ENCODE measurements around the gene RCSD1.
"Not testable (repeated sequence)": the region's sequence is repeated elsewhere in the genome, so short reads cannot be mapped to it uniquely, and the experiment has no call there.

Gene RCSD1, protein sequence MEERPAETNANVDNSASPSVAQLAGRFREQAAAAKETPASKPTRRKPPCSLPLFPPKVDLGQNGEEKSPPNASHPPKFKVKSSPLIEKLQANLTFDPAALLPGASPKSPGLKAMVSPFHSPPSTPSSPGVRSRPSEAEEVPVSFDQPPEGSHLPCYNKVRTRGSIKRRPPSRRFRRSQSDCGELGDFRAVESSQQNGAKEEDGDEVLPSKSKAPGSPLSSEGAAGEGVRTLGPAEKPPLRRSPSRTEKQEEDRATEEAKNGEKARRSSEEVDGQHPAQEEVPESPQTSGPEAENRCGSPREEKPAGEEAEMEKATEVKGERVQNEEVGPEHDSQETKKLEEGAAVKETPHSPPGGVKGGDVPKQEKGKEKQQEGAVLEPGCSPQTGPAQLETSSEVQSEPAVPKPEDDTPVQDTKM

DNA sequence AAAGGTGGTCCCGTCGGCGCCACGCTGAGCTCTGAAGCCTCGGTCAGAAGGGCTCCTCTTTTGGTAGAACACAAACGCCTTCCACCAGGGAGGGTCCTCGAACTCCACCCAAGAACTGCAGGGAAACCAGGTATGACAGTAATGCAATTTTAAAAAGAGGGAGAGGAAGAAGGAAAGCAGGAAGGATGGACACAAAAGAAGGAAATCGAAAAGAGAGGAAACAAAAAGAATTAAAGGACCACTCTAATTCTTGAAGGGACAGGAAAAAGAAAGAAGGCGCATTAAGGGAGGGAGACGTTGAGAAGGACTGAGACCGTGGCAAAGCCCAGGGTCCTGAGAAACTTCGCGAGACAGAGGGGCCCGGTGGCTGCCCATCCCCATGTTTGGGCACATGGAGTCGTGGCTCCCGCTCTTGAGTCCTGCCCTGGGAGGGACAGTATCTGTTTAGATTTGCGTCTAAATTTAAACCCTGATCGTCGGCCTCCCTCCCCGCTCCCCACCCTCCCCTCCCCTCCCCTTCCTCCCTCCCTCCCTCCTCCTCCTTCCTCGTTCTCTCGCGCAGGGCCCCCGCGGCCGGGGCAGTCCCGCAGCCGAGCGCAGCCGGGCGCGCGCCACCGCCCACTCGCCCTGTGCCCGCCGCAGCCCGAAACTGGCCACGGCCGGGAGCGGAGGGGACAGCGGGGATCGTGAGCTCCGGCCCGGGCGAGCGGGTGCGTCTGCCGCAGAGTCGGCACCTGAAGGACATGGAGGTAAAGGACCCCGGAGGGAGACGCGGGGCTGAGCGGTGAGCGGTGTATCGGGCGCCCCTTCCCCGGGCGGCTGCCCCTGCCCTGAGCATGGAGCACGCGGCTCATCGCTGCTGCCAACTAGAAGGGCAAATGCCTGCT lies at the start of gene RCSD1:
Gene RCSD1, plus strand, starts transcription at position 552 of the 887 bp plus-strand sequence. Its CDS starts 192 bp downstream, at position 744.
- DNase-seq = peak; percentile 83

DNA sequence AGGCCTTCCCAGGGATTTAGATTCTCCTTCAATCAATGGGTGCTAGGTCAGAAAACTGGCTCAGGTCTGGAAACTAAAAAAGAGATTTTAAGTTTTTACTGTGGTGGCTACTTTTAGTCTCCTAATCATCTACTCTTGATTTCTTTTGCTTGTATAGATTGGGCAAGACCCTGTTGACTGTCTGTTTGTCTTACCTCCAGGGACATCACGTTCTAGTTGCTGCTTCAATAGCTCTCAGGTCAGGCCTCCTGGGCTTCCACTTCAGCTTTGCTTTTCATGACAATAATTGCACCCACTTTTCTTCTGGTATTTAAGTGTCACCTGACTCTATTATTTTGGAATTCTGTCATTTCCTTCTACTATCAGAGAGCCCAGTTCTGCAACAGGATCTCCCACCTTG lies 48.0 kb upstream of the RCSD1 start:
- no peak for DNase-seq

DNA sequence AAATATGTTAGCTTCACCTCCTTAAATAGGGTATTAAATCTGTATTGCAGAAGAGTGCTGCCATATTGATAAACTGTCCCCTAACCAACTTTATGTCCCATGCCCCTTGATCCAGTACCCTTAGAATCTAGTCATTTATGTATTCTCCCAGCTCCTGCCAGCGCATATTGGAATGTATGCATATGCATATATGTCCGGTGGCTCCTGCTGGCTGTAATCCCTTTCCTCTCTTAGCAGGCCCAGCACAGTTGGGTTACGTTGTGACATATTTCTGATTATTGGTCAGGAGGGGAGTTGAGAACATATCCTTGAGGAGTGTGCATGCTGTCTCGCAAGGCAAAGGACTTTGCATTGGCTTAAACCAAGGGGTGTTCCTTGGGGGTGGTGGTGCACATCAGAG lies 47.3 kb upstream of the RCSD1 start:
- DNase-seq = no peak

DNA sequence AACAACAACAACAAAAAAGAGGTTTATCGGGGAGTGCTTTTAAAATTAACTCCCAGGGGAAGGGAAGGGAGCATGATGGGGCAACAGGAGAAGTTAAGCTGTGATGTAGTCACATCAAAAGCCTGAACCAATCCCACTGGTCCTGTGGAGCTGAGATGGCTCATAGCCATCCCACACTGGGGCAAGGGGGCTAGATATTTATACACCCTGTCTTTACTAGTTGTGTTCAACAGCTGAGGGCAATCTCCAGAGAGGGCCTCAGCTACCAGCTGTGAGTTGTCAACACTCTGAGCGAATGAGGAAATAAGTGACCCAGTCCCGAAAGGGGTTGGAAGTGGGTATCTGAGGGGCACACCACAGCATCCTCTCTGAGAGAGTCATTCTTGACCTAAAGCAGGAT lies 45.5 kb upstream of the RCSD1 start:
- no peak for DNase-seq

DNA sequence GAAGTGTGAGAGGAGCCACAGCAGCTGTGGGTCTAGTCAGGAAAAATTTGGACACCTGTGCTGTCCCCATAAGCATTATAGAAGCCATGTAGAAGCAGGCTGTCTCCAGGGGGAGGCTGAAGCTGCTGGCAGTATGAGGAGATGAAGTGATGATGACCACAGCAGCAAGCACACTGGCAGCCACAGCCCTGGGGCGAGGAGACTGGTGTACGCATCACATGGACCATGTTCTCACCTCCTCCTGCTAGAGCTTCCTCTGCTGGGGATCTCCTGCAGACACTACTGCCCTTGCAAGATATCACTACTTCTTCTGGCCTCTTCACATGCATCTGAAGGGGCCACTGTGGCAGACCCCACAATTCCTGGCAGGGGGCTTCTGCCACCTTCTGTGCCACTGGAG lies 42.7 kb upstream of the RCSD1 start:
- DNase-seq = no peak

DNA sequence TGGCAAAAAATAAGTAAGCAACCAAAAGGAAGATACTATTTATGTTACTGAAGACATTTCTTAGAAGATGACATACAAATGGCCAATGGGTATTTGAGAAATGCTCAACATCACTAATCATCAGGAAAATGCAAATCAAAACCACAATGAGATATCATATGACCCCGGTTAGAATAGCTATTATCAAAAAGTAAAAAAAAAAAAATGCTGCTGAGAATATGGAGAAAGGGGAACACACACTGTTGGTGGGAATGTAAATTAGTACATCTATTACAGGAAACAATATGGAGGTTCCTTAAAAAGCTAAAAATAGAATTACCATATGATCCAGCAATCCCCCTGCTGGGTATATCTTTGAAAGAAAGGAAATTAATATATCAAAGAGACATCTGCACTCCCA lies 42.2 kb upstream of the RCSD1 start:
- no peak for DNase-seq

DNA sequence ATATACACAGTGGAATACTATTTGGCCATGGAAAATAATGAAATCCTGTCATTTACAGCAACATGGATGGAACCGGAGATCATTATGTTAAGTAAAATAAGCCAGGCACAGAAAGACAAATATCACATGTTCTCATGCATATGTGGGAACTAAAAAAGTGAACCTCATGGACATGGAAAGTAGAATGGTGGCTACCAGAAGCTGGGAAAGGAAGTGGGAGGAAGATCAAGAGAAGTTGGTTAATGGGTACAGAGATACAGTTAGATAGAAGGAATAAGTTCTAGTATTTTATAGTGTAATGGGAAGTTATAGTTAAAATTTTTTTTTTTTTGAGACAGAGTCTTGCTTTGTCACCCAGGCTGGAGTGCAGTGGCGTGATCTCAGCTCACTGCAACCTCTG lies 41.7 kb upstream of the RCSD1 start:
- DNase-seq = no peak

DNA sequence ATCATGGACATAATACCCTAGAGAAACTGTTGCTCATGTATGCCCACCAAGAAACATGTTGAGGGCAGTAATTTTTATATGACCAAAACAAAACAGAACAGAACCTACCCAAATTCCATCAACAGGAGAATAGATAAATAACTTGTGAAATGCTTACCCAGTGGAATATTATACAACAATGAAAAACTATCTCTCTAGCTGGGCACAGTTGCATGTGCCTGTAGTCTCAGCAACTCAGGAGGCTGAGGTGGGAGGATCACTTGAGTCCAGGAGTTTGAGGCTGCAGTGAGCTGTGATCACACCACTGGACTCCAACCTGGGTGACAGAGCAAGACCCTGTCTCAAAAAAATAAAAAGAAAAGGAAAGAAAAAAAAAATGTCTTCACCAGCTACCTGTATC lies 37.6 kb upstream of the RCSD1 start:
- DNase-seq = no peak

DNA sequence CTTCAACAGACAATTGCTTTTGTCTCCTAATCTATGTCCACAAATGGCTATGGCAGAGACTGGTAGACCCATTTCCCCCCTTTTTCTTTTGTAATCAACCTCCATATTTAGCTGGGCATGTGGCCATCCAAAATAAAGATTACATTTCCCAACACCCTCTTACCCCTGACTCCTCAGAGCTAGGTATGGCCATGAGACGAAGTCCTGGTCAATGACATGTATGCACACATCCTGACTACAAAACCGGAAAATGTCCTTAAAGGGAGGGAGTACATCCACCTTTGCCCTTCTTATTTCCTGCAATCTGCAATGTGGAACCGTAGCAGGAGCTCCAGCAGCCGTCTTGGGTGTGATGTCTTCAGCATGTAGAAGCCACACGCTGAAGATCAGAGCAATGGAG lies 36.2 kb upstream of the RCSD1 start:
- DNase-seq = no peak

DNA sequence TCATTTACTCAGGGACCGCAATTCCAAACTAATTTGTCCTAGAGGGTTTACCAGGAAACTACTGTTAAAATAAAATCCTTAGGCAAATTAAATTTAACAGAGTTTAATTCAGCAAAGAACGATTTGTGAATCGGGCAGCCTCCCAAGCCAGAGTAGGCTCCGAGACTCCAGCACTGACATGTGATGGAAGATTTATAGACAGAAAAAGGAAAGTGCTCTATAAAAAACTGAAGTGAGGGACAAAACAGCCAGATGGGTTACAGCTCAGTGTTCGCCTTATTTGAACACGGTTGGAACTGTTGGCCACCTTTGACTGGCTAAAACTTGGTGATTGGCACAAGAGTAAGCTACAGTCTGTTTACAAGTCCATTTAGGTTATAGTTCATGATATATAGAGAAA lies 35.2 kb upstream of the RCSD1 start:
- no peak for DNase-seq

DNA sequence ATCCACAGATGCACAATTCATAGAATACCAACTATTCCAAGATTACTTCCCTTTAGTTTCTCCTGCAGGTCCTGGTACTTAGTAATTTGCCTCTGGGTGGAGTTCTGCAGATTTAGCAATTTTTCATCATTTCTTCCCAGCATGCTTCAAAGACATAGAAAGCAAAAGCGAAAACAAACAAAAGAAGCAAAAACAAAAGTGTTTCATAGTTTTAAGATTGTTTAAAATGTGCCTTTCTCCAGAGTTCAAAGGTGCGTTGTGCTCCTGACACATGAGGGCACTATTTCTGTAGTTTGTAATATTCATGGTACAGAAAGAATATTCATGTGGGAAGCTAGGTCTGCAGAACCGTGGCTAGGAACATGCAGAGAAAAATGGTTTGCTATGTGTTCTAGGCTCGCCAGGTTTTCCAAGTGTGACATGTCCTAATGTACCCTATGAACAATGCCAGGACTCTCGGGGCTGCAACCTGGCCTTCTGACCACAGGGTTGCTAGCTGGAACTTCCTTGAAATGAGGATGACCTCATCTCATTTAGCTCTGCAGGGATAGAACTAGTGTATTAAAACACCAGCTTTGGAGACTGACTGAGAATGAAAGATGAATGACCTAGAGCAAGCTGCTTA lies 30.0 kb upstream of the RCSD1 start:
- DNase-seq = peak; percentile 79

DNA sequence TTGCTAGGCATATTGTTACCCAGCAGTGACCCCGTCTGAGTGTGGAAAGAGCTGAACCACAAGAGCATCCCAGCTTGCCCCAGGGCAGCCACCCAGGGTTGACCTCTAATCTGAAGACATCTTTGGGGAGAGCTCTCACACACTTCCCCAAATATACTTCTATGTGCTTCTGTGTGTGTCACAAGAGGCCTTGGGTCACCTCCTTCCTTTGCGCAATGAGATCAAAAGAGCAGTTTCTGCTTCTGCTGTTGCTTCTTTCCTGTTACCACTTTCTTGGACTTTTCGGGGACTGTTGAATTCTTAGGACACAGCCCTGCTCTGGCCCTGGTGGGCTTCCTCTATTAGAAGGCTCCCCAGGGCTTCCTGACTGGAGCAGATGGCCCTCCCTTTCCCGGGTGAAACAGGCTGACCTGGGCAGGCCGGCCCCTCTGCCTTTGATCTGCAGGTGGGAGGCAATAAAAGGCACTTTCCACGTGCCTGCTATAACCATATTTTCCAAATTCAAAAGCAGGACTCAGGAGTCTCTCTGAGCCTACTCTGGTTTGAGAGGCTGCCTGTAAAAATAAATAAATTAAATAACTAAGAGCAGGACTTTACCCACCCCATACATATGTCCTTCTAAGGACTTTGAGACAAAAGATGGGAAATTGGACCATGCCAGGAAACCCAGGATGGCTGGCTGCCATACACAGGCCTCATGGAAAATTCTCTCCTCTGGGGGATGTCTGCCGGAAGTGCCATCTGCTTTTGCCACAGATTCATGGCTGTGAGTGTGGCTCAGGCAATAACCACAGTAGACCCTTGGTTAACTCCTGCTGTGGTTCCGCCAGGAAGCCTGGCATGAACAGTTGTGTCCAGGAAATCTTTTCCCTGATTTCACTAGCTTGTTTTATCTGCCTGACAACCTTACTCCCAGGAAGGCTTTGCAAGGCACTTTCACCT lies 28.3 kb upstream of the RCSD1 start:
- DNase-seq = peak; percentile 90

DNA sequence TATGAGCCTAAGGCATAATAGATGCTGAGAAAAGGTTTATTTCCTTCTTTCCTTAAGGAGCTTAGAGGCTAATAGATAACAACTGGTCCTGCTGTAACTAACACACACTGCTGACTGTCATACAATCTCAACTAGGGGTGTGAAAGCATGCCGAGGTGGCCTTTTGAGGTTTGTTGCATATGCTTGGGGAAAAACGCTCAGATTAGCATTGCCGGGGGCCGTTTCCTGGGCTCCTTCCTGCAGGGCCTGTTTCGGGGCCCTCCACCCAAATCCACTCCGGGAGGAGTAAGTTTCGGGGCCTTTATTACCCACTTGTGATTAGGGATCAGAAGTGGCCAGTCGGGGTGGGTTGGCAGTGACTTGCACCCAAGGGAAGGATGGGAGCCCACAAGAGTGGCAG lies 27.2 kb upstream of the RCSD1 start:
- DNase-seq = no peak

DNA sequence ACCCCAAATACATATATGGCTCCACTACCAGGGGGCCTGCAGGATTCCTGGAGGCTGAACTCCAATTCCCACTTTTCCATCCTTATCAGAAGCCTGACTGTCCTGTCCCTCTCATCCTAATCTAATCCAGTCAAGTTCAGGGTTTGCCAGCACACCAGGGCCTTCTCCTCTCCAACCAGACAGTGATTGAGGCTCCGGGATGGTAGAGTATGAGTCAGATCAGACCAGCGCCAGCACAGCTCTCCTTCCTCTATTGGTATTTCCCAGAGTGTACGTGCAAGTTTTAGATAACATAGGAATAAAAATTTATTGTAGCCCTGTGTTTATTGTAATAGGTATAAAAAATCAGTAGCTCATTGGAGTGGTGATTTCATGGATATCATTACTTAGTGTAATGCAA lies 24.5 kb upstream of the RCSD1 start:
- DNase-seq = no peak

DNA sequence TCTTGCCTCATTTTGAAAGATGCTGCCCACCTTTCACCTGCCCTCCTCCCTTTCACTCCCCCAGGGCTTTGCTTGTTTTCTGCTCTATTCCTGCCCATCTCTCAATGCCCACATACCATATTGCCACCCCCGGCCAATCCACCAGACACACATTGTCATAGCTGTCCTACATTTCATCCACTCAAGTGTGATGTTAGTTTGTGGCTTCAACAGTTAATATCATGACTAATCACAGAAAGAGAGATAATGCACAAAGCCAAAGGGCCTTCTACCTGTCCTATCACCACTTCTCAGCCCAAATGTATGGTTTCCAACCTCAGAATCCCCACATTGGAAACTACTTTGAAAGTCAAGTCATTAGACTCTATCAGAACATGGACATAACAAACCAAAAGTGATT lies 18.0 kb upstream of the RCSD1 start:
- no peak for DNase-seq

DNA sequence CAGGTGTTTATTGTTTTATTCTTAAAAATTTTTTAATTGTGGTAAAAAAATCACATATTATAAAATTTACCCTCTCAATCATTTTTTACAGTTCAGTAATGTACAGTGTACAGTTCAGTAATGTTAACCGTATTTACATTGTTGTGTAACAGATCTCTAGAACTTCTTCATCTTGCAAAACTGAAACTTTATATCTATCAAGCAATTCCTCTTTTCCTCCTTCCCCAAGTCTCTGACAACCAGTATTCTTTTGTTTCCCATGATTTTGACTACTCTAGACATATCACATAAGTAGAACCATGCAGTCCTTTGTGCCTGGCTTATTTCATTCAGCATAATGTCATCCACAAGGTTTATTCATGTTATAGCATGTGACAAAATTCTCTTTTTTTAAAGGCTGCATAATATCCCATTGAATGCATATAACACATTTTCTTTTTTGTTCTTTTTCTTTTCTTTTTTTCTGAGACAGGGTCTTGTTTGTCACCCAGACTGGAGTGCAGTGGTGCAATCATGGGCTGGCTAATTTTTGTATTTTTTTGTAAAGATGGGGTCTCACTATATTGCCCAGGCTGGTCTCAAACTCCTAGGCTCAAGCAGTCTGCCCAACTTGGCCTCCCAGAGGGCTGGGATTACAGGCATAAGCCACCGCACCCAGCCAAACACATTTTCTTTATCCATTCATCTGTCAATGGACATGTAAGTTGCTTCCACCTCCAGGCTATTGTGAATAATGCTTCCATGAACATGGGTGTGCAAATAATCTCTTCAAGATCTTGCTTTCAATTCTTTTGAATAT lies 17.2 kb upstream of the RCSD1 start:
- no peak for DNase-seq

DNA sequence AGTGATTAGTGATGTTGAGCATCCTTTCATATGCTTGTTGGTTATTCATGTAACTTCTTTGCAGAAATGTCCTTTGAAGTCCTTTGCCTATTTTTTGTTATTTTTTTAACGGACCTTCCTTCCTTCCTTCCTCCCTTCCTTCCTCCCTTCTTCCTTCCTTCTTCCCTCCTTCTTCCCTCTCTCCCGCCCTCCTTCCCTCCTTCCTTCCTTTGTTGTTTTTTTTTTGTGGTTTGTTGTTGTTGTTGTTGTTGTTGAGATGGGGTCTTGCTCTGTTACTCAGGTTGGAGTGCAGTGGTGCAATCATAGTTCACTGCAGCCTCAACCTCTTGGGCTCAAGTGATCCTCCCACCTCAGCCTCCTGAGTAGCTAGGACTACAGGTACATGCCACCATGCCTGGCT lies 16.0 kb upstream of the RCSD1 start:
- not testable (repeated sequence) for DNase-seq

DNA sequence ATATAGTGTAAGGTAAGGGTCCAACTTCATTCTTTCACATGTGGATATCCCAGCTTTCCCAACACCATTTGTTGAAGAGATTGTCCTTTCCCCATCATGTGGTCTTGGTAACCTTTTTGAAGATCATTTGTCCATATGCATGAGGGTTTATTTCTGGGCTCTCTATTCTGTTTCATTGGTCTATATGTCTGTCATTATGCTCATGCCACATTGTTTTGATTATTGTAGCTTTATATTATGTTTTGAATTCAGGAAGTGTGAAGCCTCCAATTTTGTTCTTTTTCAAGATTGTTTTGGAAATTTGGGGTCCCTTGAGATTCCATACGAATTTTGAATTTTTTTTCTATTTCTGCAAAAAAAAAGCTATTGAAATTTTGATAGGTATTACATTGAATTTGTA lies 15.2 kb upstream of the RCSD1 start:
- DNase-seq = no peak

DNA sequence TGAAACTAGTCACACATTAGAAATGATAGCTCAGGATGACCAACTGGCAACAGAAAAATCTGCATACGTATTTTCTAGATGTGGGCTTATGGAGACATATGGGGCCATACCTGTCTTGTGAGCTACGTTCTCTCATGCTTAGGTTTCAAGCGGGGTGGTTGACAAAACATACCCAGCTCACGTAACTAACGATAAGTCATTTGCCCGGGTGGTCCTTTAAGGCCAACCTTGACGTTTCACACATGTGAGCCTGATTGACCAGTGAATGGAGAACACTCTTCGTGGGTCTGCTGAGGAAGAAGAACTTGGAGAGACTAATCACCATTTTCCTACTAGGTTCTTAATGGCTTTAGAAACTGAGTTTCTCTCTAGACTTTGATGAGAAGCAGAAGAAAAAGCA lies 13.5 kb upstream of the RCSD1 start:
- DNase-seq = no peak

DNA sequence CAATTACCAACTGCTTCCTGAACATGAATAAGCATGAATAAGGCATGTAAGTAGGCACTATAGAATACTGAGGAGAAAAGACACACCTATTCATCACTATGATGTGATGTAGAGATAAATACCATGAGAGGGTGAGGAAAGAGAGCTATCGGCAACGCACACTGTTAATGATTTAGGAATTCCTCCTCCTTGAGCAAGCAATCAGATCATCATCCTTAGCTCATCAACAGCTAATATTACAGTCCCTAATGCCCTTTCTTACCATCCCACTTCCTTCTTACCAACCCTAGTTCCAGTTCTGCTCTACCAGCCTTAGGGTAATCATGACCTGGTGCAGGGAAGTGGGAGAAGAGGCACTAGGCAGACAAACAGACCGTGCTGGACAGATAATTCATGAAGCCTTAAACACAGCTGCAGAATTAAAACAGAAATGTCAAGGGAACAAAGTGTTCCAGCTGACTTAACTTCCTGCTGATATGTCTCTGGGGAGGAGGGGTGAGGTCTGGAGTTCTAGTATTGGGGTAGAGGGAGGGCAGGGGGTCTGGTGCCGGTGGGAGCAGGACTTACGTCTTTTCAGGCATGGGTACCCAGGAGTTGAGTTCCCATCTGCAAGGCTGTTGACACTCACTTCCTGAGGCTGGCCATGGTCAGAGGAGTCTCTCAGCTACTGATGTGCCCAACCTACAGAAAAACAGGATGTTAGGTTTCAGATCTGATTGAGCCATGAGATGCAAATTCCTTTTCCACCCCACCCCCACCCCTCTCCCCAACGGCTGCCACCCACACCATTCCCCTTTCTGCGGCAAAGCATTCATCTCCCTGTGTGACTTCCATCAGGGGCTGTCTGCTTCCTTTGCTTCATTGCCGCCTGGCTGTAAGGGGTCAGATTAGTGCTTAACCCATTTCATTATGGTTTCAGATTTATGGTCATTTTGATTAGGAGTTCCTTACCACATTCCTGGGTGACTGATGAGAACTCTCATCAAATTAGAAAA lies 12.6 kb upstream of the RCSD1 start:
- DNase-seq = peak; percentile 86
